Right lobe of liver (tissue), 6 donors: ENCODE measurements around the gene KCNK3. TPM values are rescaled to one million over a fixed set of nuclear protein-coding genes. Genes with fewer than 3 reads are reported as not detected.

Source experiments
- ATAC-seq, 4 donors: fragments of 200-7000 bp; cut with Tn5 transposase; one replicate each; pipeline ENCODE4 v1.9.1; 2020; ENCODE audit warnings: mild to moderate bottlenecking in 4 of 4, moderate library complexity in 4 of 4
- DNase-seq, 3 donors: peaks; one replicate each; pipeline ENCODE4 v3.0.0-alpha.2; 2020
- H3K27ac ChIP-seq, 3 donors: fragments of 200-600 bp; one replicate each; pipeline ENCODE4 v1.8.0; 2022
- H3K27me3 ChIP-seq, 2 donors: fragments of 200-600 bp; one replicate each; pipeline ENCODE4 v1.8.0; 2022
- H3K36me3 ChIP-seq, 4 donors: fragments of 200-600 bp; sonication (generic) in 1 of 4; one replicate each; pipeline versions ENCODE4 v1.5.1 to v1.8.0; 2017 to 2022; ENCODE audit warnings: control low read depth in 1 of 4
- H3K4me1 ChIP-seq, 4 donors: fragments of 200-600 bp; sonication (generic) in 1 of 4; one replicate each; pipeline versions ENCODE4 v1.5.1 to v1.8.0; 2017 to 2022; ENCODE audit warnings: control low read depth in 1 of 4
- H3K4me3 ChIP-seq, 3 donors: fragments of 200-600 bp; one replicate each; pipeline ENCODE4 v1.8.0; 2022
- H3K9me3 ChIP-seq, 4 donors: fragments of 200-600 bp; sonication (generic) in 1 of 4; one replicate each; pipeline versions ENCODE4 v1.5.1 to v1.8.0; 2017 to 2022; ENCODE audit warnings: control low read depth in 1 of 4
- POLR2A ChIP-seq: fragments of 450-650 bp; IDR thresholded peaks from one replicate; pipeline ENCODE4 v1.6.1; 2017; ENCODE audit warnings: antibody characterized with exemption, mild to moderate bottlenecking
- WGBS: methylation state at CpG from one replicate; pipeline ENCODE4 v1.1.6; 2018; ENCODE audit warnings: low coverage, low lambda C conversion rate; ENCODE audit not compliant: insufficient coverage; ENCODE audit errors: missing lambda C conversion rate; 5-methylcytosine and 5-hydroxymethylcytosine counted together
- intact Hi-C, 2 donors: fragments of 100-400 bp; cut with DNase I; formaldehyde crosslinking; loops; one replicate each; pipeline versions ENCODE4 v1.11.2 to v1.14.1; 2022
- total RNA-seq, 6 experiments: library from RNA; depleted of rRNA in 2 of 6; stranded (reverse); fragments of >200 nt in 2 of 6; fragmentation: NEBNext Ultra II Directional in 3 of 6; extraction: Animal tissue kit (Norgen Biotek cat#: 25700) in 3 of 6; gene quantifications; one replicate each; pipeline versions ENCODE4 v1.1.0 to v1.2.4, GENCODE V29; 2016 to 2023
- TF ChIP-seq, protein P1 (sequence below), 4 donors: fragments of 200-600 bp in 3 of 4; fragments of 450-650 bp in 1 of 4; IDR thresholded peaks; one replicate each; pipeline versions ENCODE4 v1.5.1 to v1.8.0; 2016 to 2022; ENCODE audit warnings: antibody characterized with exemption in 4 of 4, mild to moderate bottlenecking in 2 of 4
- donor health status: DM: no; HTN: yes; CAD: no.
- donor health status: DM: no; HTN: no; CAD: no.
- donor health status: DM: no; HTN: no; CAD: no.
- donor health status: DM: no; HTN: yes; CAD: no.
- donor health status: DM: no; HTN: yes; CAD: no.

Gene KCNK3
- total RNA-seq, 6 experiments from 2014 or later = 0.18 to 0.43 (median 0.33) TPM

DNA sequence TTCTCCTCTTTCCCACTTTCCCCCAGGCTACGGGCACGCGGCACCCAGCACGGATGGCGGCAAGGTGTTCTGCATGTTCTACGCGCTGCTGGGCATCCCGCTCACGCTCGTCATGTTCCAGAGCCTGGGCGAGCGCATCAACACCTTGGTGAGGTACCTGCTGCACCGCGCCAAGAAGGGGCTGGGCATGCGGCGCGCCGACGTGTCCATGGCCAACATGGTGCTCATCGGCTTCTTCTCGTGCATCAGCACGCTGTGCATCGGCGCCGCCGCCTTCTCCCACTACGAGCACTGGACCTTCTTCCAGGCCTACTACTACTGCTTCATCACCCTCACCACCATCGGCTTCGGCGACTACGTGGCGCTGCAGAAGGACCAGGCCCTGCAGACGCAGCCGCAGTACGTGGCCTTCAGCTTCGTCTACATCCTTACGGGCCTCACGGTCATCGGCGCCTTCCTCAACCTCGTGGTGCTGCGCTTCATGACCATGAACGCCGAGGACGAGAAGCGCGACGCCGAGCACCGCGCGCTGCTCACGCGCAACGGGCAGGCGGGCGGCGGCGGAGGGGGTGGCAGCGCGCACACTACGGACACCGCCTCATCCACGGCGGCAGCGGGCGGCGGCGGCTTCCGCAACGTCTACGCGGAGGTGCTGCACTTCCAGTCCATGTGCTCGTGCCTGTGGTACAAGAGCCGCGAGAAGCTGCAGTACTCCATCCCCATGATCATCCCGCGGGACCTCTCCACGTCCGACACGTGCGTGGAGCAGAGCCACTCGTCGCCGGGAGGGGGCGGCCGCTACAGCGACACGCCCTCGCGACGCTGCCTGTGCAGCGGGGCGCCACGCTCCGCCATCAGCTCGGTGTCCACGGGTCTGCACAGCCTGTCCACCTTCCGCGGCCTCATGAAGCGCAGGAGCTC is 35.4 kb downstream of the KCNK3 start:
- ATAC-seq (peak in 2 of 4 donors; percentile 24 to 33), DNase-seq (no peak)
- H3K27me3 ChIP-seq = peaks cover 0 to 17% of the 10 kb centered on the region in 2 donors
- peaks cover 0 to 18% (median 4%) of the 10 kb centered on the region in 4 donors for H3K4me1 ChIP-seq
- no peaks in the 10 kb centered on the region for H3K36me3 ChIP-seq
- intact Hi-C loops = no loop called here
- H3K27ac ChIP-seq = no peak overlapping the region
- H3K4me3 ChIP-seq = no peak overlapping the region
- no peaks in the 10 kb centered on the region for H3K9me3 ChIP-seq
- TF ChIP-seq, protein P1, sequence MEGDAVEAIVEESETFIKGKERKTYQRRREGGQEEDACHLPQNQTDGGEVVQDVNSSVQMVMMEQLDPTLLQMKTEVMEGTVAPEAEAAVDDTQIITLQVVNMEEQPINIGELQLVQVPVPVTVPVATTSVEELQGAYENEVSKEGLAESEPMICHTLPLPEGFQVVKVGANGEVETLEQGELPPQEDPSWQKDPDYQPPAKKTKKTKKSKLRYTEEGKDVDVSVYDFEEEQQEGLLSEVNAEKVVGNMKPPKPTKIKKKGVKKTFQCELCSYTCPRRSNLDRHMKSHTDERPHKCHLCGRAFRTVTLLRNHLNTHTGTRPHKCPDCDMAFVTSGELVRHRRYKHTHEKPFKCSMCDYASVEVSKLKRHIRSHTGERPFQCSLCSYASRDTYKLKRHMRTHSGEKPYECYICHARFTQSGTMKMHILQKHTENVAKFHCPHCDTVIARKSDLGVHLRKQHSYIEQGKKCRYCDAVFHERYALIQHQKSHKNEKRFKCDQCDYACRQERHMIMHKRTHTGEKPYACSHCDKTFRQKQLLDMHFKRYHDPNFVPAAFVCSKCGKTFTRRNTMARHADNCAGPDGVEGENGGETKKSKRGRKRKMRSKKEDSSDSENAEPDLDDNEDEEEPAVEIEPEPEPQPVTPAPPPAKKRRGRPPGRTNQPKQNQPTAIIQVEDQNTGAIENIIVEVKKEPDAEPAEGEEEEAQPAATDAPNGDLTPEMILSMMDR (IDR thresholded peaks at IDR 0.05) = peak in 2 of 4 donors; percentile 14 to 23
- TF ChIP-seq POLR2A = no peak
- WGBS = 90% methylated on average over 28 of the region's 101 CpGs

DNA sequence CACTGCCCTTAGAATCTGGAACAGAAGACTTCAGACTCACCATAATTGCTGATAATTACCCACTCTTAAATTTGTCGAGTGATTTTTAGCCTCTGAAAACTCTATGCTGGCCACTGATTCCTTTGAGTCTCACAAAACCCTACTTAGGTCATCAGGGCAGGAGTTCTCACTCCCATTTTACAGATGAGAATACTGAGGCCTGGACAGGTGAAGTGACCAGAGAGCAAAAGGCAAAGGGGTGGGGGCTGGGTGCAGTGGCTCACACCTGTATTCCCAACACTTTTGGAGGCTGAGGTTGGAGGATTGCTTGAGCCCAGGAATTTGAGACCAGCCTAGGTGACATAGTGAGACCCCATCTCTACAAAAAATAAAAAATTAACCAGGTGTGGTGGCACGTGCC is 36.8 kb downstream of the KCNK3 start:
- 71% methylated on average over 2 of the region's 2 CpGs for WGBS
- peaks cover 0 to 17% of the 10 kb centered on the region in 2 donors for H3K27me3 ChIP-seq

DNA sequence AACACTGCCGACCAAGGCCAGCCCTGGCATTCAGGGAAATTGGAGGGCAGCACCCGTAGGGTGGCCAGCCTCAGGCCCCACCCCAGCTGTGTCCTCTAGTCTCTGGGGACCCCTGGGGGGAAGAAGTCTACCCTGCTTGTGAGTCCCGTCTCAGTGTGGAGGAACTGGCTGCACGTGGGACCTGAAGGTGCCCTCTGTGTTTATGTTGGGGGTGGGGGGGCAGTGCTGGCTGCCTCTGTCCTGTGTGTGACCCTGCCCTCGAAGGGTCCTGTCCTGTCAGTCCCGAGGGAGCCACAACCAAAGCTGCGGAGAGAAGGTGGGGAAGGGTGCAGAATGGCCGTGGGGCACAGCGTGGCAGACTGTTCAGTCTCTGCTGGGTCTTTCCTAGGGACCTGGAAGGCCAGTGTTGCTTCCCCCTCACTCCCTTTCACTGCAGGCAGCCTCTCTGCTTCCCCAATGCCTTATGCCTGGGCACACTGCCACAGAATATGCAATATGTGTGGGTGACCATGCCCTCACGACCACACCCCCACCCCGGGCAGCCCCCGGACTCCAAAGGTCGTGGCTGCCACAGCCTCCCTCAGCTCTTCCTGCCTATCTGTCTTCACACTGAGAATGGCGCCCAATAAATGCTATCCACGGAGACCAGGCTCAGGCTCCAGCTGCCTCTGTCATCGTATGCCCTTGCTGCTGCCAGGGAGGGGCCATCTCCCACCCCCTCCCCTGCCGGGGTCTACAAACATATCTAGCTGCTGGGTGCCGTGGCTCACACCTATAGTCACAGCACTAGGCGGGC is 38.2 kb downstream of the KCNK3 start:
- intact Hi-C loops = no loop called here
- Histone ChIP-seq H3K4me3 (no peak overlapping the region), H3K9me3 (no peaks in the 10 kb centered on the region), H3K27me3 (peaks cover 0 to 17% of the 10 kb centered on the region in 2 donors), H3K27ac (no peak overlapping the region), H3K36me3 (no peaks in the 10 kb centered on the region), H3K4me1 (peaks cover 0 to 7% (median 3%) of the 10 kb centered on the region in 4 donors)
- TF ChIP-seq POLR2A = no peak
- TF ChIP-seq, protein P1 (IDR thresholded peaks at IDR 0.05) = no peak
- peak in 1 of 4 donors; percentile 32 for ATAC-seq
- WGBS = 44% methylated on average over 8 of the region's 19 CpGs
- DNase-seq = no peak

More for the DNA sequence above, 36.8 kb downstream of the KCNK3 start:
- no peak for ATAC-seq
- no peaks in the 10 kb centered on the region for H3K36me3 ChIP-seq
- H3K27ac ChIP-seq = no peak overlapping the region
- peaks cover 0 to 4% (median 1%) of the 10 kb centered on the region in 4 donors for H3K4me1 ChIP-seq
- H3K4me3 ChIP-seq = no peak overlapping the region
- TF ChIP-seq, protein P1 (IDR thresholded peaks at IDR 0.05) = no peak
- no peak for TF ChIP-seq POLR2A
- intact Hi-C loops = no loop called here
- no peaks in the 10 kb centered on the region for H3K9me3 ChIP-seq
- DNase-seq = no peak

DNA sequence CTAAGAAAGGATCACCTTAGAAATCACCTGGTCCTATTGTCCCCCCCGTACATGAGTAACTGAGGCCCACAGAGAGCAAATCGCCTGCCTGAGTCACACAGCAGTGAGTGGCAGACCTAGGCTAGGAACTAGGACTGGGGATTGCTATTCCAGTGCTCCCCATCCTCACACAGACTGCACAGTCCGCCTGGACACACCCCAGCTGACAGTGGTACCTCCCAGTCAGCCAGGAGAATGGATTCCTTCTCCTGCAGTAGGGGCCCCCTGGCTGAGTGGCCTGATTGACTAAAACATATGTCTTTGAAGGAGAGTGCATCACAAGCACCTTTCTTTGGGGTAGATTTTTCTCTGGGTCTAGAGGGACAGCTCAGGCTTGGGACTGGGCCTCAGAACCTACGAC is 39.2 kb downstream of the KCNK3 start:
- no peak overlapping the region for H3K4me3 ChIP-seq
- peaks cover 0 to 17% (median 8%) of the 10 kb centered on the region in 4 donors for H3K4me1 ChIP-seq
- H3K27ac ChIP-seq = no peak overlapping the region
- TF ChIP-seq POLR2A = no peak
- TF ChIP-seq, protein P1 (IDR thresholded peaks at IDR 0.05) = no peak
- no peak for ATAC-seq
- H3K27me3 ChIP-seq = peaks cover 0 to 17% of the 10 kb centered on the region in 2 donors
- intact Hi-C loops = no loop called here
- H3K36me3 ChIP-seq = no peaks in the 10 kb centered on the region
- DNase-seq = no peak
- no peaks in the 10 kb centered on the region for H3K9me3 ChIP-seq
- 95% methylated on average over 3 of the region's 4 CpGs for WGBS
